Measurements from ENCODE around the gene RFT1. TPM values are rescaled to one million over a fixed set of nuclear protein-coding genes. Genes with fewer than 3 reads are reported as not detected.

Gene RFT1
- total and polyA plus RNA-seq, 2 of the 13 experiments (the other 11 are each of a cell fraction or from before 2014, with no cell fraction given) = 23.2 to 37.0 TPM

GRCh38 chr3:53072653-53073552 is 57.3 kb downstream of the RFT1 start (continued):
- no peak; the same call in 1 of the 2 replicates for TF ChIP-seq TMF1 (CRISPR knock-in tag; IDR thresholded peaks at IDR 0.05; ENCODE audit: low read depth)
- TF ChIP-seq ZBTB38 (CRISPR knock-in tag; IDR thresholded peaks at IDR 0.05) = no peak
- TF ChIP-seq ARID5B (CRISPR knock-in tag; IDR thresholded peaks at IDR 0.05) = no peak; the same call in 1 of the 2 replicates
- TF ChIP-seq ZNF318 (CRISPR knock-in tag; IDR thresholded peaks at IDR 0.05) = no peak
- peak; percentile 34; the same call in 1 of the 2 replicates for TF ChIP-seq TAF1 (CRISPR knock-in tag; IDR thresholded peaks at IDR 0.05)
- TF ChIP-seq KDM1A (CRISPR knock-in tag; IDR thresholded peaks at IDR 0.05) = no peak
- TF ChIP-seq U2AF2 (IDR thresholded peaks at IDR 0.05; ENCODE audit: low read depth, low read length) = no peak
- TF ChIP-seq MTA3 (CRISPR knock-in tag; IDR thresholded peaks at IDR 0.05) = no peak
- TF ChIP-seq FOXJ3 (CRISPR knock-in tag; IDR thresholded peaks at IDR 0.05; ENCODE audit: borderline replicate concordance) = no peak; the same call in 1 of the 2 replicates
- no peak for TF ChIP-seq SOX13 (IDR thresholded peaks at IDR 0.05)
- TF ChIP-seq SOX13 (CRISPR knock-in tag; conservative IDR thresholded peaks at IDR 0.05 in 1 of 2, IDR thresholded peaks at IDR 0.05 in 1 of 2) = peak in 1 of 2 experiments; percentile 48; a peak in 1 of 4 replicates
- no peak for TF ChIP-seq ZBTB43 (CRISPR knock-in tag; conservative IDR thresholded peaks at IDR 0.05)
- peak; percentile 72 for TF ChIP-seq ZNF225 (CRISPR knock-in tag; IDR thresholded peaks at IDR 0.05)
